Upper lobe of left lung (tissue), 6 donors: ENCODE data around the gene ZBED5. TPM values are rescaled to one million over a fixed set of nuclear protein-coding genes. Genes with fewer than 3 reads are reported as not detected.

Experiments used
- ATAC-seq, 2 donors: fragments of 200-7000 bp; cut with Tn5 transposase; one replicate each; pipeline ENCODE4 v1.9.1; 2022; ENCODE audit warnings: mild to moderate bottlenecking in 2 of 2, moderate library complexity in 2 of 2; ENCODE audit not compliant: low FRiP score in 2 of 2
- DNase-seq, 2 donors: peaks; one replicate each; pipeline ENCODE4 v3.0.0-alpha.2; 2019 to 2020
- H3K27ac ChIP-seq, 4 donors: fragments of 200-600 bp; sonication (generic); one replicate each; pipeline ENCODE4 v1.5.1; 2016 to 2019
- H3K27me3 ChIP-seq, 4 donors: fragments of 200-600 bp; sonication (generic); one replicate each; pipeline ENCODE4 v1.5.1; 2017 to 2019
- H3K36me3 ChIP-seq, 4 donors: fragments of 200-600 bp; sonication (generic); one replicate each; pipeline ENCODE4 v1.5.1; 2016 to 2019
- H3K4me1 ChIP-seq, 4 donors: fragments of 200-600 bp; sonication (generic); one replicate each; pipeline ENCODE4 v1.5.1; 2018 to 2019
- H3K4me3 ChIP-seq, 4 donors: fragments of 200-600 bp; sonication (generic); one replicate each; pipeline ENCODE4 v1.5.1; 2017 to 2019; ENCODE audit warnings: mild to moderate bottlenecking in 2 of 4, moderate library complexity in 1 of 4
- H3K9me3 ChIP-seq, 4 donors: fragments of 200-600 bp; sonication (generic); one replicate each; pipeline ENCODE4 v1.5.1; 2018 to 2019
- EP300 ChIP-seq, 4 donors: sonication (generic); formaldehyde crosslinking; IDR thresholded peaks; one replicate each; pipeline ENCODE4 v1.5.1; 2017; ENCODE audit warnings: antibody characterized with exemption in 4 of 4, control low read depth in 2 of 4
- POLR2A ChIP-seq, 4 donors: fragments of 450-650 bp; IDR thresholded peaks; one replicate each; pipeline ENCODE4 v1.5.1; 2016 to 2017; ENCODE audit warnings: antibody characterized with exemption in 4 of 4, mild to moderate bottlenecking in 2 of 4
- POLR2AphosphoS5 ChIP-seq, 2 donors: sonication (generic); formaldehyde crosslinking; IDR thresholded peaks; one replicate each; pipeline ENCODE4 v1.5.1; 2017; ENCODE audit warnings: antibody characterized with exemption in 2 of 2
- WGBS, 2 donors: methylation state at CpG; one replicate each; pipeline ENCODE4 v1.1.5; 2017 to 2018; 5-methylcytosine and 5-hydroxymethylcytosine counted together
- total RNA-seq, 6 donors: library from RNA; depleted of rRNA in 4 of 6; stranded (reverse); fragments of >200 nt in 4 of 6; gene quantifications; one replicate each; pipeline versions ENCODE4 v1.1.0 to v1.2.1, GENCODE V29; 2016 to 2021
- TF ChIP-seq, protein P1 (sequence below), 6 experiments: fragments of 450-650 bp in 4 of 6; fragments of 200-600 bp in 2 of 6; sonication (generic) in 2 of 6; IDR thresholded peaks; one replicate each; pipeline ENCODE4 v1.5.1; 2016 to 2019; ENCODE audit warnings: antibody characterized with exemption in 6 of 6
- donor health status: DM: no; HTN: no; CAD: no; lungs with moderate emphysema.
- donor health status: DM: no; HTN: yes; CAD: no; lungs with severe emphysema.

ZBED5 gene
- total RNA-seq, 6 donors from 2014 or later = 14.4 to 54.6 (median 36.7) TPM

DNA sequence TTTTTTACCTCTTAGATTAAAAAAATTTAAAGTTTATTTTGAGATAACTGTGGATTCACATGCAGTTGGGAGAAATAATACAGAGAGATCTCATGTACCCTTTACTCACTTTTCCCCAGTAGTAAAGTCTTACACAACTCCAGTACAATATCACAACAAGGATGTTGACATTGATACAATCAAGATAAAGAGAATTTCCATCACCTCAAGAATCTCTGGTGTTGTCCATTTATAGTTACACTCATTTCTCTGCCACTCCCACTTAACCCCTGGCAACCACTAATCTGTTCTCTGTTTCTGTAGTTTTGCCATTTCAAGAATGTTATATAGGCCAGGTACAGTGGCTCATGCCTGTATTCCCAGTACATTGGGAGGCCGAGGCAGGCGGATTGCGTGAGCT, 10.5 kb upstream of the ZBED5 start:
- DNase-seq = no peak
- 92 to 96% methylated on average over 3 of the region's 3 CpGs for whole genome bisulfite sequencing, 2 donors
- Histone ChIP-seq H3K27ac (no peak overlapping the region), H3K4me1 (peaks cover 0 to 17% (median 10%) of the 10 kb centered on the region in 4 donors), H3K9me3 (peaks cover 0 to 17% (median 3%) of the 10 kb centered on the region in 4 donors), H3K36me3 (no peaks in the 10 kb centered on the region), H3K4me3 (no peak overlapping the region), H3K27me3 (no peaks in the 10 kb centered on the region)
- ATAC-seq = no peak
- TF ChIP-seq, protein P1, sequence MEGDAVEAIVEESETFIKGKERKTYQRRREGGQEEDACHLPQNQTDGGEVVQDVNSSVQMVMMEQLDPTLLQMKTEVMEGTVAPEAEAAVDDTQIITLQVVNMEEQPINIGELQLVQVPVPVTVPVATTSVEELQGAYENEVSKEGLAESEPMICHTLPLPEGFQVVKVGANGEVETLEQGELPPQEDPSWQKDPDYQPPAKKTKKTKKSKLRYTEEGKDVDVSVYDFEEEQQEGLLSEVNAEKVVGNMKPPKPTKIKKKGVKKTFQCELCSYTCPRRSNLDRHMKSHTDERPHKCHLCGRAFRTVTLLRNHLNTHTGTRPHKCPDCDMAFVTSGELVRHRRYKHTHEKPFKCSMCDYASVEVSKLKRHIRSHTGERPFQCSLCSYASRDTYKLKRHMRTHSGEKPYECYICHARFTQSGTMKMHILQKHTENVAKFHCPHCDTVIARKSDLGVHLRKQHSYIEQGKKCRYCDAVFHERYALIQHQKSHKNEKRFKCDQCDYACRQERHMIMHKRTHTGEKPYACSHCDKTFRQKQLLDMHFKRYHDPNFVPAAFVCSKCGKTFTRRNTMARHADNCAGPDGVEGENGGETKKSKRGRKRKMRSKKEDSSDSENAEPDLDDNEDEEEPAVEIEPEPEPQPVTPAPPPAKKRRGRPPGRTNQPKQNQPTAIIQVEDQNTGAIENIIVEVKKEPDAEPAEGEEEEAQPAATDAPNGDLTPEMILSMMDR (IDR thresholded peaks at IDR 0.05) = no peak
- TF ChIP-seq EP300 (IDR thresholded peaks at IDR 0.05) = no peak
- TF ChIP-seq POLR2A (IDR thresholded peaks at IDR 0.05) = no peak
- TF ChIP-seq POLR2AphosphoS5 (IDR thresholded peaks at IDR 0.05) = no peak

DNA sequence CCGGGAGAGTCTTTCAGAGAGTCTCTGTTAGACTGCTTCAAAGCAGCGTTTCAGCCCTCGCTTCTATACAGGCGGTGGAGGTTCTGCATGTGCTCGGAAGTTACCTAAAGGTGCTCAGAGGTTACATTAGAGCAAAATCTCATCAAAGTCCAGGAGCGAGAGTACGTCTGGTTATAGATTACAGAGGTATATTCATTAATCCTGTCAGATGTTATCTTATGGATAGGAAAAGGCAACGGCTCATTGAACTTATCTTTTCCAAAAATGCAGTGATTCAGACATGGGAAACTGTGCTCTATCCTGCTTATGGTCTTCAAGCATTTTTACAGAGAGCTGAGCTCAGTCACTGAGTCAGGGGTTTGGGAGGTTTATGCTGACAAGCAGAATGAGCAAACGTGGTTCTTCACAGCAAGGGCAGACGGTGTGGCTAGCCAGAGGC, 9.1 kb upstream of the ZBED5 start:
- Histone ChIP-seq H3K36me3 (no peaks in the 10 kb centered on the region), H3K27ac (no peak overlapping the region), H3K27me3 (no peaks in the 10 kb centered on the region), H3K4me3 (no peak overlapping the region), H3K9me3 (peaks cover 0 to 3% (median 0%) of the 10 kb centered on the region in 4 donors), H3K4me1 (peaks cover 0 to 18% (median 10%) of the 10 kb centered on the region in 4 donors)
- 88 to 90% methylated on average over 10 of the region's 10 CpGs for WGBS, 2 donors
- TF ChIP-seq POLR2A (IDR thresholded peaks at IDR 0.05) (no peak), EP300 (IDR thresholded peaks at IDR 0.05) (no peak), POLR2AphosphoS5 (IDR thresholded peaks at IDR 0.05) (no peak)
- TF ChIP-seq, protein P1 (IDR thresholded peaks at IDR 0.05) = no peak
- DNase-seq = no peak
- ATAC-seq = peak in 1 of 2 donors; percentile 63

GRCh38 chr11:10865837-10866270, 8.0 kb upstream of the ZBED5 start:
- H3K4me1 ChIP-seq = peaks cover 0 to 18% (median 10%) of the 10 kb centered on the region in 4 donors
- H3K27me3 ChIP-seq = no peaks in the 10 kb centered on the region
- TF ChIP-seq POLR2A (IDR thresholded peaks at IDR 0.05) (no peak), POLR2AphosphoS5 (IDR thresholded peaks at IDR 0.05) (no peak), EP300 (IDR thresholded peaks at IDR 0.05) (no peak)
- TF ChIP-seq, protein P1 (IDR thresholded peaks at IDR 0.05) = no peak
- H3K36me3 ChIP-seq = no peaks in the 10 kb centered on the region
- ATAC-seq = no peak
- no peak for DNase-seq
- no peaks in the 10 kb centered on the region for H3K9me3 ChIP-seq
- no peak overlapping the region for H3K4me3 ChIP-seq
- no peak overlapping the region for H3K27ac ChIP-seq

- H3K27me3 ChIP-seq = no peaks in the 10 kb centered on the region
- H3K9me3 ChIP-seq = no peaks in the 10 kb centered on the region
- no peak overlapping the region for H3K27ac ChIP-seq
- H3K4me1 ChIP-seq = peaks cover 0 to 23% (median 12%) of the 10 kb centered on the region in 4 donors
- H3K36me3 ChIP-seq = no peaks in the 10 kb centered on the region
- TF ChIP-seq POLR2AphosphoS5 (IDR thresholded peaks at IDR 0.05) = no peak
- no peak for TF ChIP-seq EP300 (IDR thresholded peaks at IDR 0.05)
- TF ChIP-seq POLR2A (IDR thresholded peaks at IDR 0.05) = no peak
- TF ChIP-seq, protein P1 (IDR thresholded peaks at IDR 0.05) = no peak
- ATAC-seq (no peak), DNase-seq (no peak)
- H3K4me3 ChIP-seq = no peak overlapping the region
- 35 to 57% methylated on average over 2 of the region's 2 CpGs for WGBS, 2 donors
These were observed 6.8 kb upstream of the ZBED5 start for GRCh38 chr11:10864688-10865087.

DNA sequence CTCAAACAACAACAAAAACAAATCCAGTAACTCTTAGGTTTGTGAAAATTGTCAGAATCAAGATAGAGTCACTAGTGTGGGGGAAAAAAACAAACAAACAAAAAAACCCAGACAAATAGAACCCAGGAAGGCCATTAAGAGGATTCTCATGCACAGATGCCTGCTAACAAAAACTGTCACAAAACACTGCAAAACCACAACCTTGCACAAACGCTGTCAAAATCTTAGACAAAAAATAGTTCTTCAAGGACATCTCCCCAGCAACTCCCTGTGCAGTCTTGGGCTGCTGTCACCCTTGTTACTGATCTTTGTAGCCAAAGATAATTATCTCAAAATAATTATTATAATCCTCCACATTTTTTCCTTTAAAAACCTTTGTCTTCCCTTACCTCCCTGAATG, 4.6 kb upstream of the ZBED5 start:
- Histone ChIP-seq H3K4me3 (no peak overlapping the region), H3K36me3 (no peaks in the 10 kb centered on the region), H3K4me1 (peaks cover 0 to 31% (median 20%) of the 10 kb centered on the region in 4 donors), H3K27me3 (no peaks in the 10 kb centered on the region), H3K9me3 (no peaks in the 10 kb centered on the region), H3K27ac (no peak overlapping the region)
- WGBS, 2 donors = 65 to 78% methylated on average over 1 of the region's 1 CpG
- DNase-seq (no peak), ATAC-seq (no peak)
- TF ChIP-seq POLR2AphosphoS5 (IDR thresholded peaks at IDR 0.05) (no peak), EP300 (IDR thresholded peaks at IDR 0.05) (no peak), POLR2A (IDR thresholded peaks at IDR 0.05) (no peak)
- TF ChIP-seq, protein P1 (IDR thresholded peaks at IDR 0.05) = no peak
